ENCODE results near the gene AASDH.

The AASDH gene, protein sequence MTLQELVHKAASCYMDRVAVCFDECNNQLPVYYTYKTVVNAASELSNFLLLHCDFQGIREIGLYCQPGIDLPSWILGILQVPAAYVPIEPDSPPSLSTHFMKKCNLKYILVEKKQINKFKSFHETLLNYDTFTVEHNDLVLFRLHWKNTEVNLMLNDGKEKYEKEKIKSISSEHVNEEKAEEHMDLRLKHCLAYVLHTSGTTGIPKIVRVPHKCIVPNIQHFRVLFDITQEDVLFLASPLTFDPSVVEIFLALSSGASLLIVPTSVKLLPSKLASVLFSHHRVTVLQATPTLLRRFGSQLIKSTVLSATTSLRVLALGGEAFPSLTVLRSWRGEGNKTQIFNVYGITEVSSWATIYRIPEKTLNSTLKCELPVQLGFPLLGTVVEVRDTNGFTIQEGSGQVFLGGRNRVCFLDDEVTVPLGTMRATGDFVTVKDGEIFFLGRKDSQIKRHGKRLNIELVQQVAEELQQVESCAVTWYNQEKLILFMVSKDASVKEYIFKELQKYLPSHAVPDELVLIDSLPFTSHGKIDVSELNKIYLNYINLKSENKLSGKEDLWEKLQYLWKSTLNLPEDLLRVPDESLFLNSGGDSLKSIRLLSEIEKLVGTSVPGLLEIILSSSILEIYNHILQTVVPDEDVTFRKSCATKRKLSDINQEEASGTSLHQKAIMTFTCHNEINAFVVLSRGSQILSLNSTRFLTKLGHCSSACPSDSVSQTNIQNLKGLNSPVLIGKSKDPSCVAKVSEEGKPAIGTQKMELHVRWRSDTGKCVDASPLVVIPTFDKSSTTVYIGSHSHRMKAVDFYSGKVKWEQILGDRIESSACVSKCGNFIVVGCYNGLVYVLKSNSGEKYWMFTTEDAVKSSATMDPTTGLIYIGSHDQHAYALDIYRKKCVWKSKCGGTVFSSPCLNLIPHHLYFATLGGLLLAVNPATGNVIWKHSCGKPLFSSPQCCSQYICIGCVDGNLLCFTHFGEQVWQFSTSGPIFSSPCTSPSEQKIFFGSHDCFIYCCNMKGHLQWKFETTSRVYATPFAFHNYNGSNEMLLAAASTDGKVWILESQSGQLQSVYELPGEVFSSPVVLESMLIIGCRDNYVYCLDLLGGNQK

DNA sequence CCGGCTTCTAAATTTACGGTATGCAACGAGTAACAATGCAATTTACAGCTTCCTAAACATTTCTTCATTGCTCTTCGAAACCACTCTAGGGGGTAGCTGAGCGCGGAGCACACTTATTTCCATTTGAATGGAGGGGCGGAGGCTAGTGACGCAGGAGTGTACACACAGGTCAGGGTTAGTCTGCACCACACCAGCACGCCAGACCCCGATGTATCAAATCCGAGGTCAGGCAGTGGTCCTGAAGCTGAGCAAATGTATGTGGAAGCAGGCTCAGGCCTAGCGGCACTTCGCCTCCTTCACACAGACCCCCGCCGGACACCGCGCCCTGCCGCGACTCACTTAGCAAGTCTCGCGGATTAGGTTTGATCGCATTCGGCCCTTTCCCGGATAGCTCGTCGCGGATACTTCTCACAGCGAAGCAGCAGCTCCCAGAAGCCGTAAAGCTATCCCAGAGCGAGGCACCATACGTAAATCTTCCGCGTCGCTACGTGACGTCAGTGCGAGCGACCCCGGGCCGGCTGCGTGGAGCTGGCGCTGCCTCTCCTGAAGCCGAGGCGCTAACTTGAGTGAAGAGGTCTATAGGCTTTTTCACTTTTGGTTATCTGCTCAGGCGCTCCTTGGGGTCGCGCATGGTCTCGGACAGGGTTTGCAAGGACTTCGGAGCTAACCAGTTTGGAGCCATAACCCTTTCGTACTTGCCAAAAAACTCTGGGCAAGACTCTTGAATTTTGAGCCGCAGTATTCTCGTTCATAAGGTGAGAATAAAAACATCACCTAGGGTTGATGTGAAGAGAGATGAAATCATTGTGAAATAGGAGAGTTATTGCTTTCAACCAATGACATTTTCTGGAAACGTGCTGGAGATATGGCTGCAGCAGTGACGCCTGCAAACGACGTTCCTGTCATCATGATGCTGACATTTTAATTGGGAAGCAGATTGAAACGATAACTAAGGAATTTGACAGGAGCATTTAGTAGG is at the start of gene AASDH:
Gene AASDH (minus strand): TSS at position 469 of the 979 bp plus-strand sequence. CDS start 3,192 bp downstream, outside the sequence.
- peak; percentile 89 for DNase-seq (ENCODE audit: low read depth)

DNA sequence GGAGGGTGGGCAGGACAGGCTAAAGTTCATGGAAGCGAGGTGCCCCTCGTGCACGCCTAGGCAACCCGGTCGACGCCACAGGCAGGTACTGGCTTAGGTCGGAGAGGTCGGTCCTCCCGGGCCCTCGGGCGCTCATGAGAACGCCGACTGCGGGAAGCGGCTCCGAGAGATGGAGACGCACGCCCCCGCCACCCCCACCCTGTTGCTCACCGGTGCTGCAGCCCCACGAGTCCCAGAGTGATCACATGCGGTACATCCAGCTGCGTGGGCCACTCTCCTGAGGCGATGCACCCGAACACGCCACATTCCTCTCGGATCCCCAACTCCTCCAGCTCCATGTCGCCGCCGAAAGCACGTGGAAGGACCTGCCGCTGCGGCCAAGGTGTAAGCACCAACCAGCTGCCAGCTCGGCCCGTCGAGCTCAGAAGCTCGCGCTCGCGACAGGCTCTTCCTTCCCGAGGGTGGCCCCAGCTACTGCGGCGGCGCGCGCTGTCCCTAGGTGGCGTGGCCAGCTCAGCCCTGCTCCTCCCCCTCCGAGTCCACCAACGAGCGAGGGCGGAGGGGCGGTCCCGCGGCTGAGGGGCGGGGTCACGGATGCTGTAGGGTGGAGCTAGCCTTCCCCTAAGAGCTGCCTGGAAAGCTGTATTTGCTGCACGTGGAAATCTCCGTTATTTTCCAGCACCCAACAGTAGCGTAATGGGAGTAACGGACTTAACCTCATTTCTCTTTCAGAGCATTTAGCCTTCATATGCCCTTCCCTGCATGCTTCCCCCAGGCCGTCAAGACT is 48.0 kb upstream of the AASDH start, which contains the start of gene PPAT:
Gene PPAT (minus strand): TSS at position 476 of the 787 bp plus-strand sequence. CDS start 138 bp downstream, at position 338.
- DNase-seq (ENCODE audit: low read depth), result peak; percentile 97

DNA sequence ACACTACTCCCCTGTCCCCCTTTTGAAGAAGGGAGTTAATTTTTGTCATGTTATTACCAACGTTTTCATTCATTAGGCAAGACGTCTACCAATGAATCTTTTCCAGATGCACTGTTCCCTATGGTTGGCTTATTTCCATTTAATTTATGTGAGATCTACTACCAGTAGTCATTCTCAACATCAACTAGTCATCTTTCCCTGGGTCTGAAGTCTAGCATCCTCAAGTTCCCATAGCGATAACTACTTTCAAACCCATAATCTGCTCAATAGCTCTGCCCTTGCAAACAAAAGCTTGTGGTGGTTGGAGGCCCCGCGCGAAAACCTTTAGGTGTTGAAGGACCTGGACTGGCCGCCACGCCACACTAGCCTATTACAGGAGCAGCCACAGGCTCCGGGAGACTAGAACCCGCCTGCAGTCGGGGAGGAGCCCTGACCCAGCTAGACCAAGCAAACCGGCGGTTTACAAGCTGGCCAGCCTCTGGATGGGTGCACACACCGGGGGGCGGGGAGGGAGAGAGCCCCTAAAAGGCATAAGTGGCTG is 47.4 kb upstream of the AASDH start:
- DNase-seq (ENCODE audit: low read depth), result no peak

DNA sequence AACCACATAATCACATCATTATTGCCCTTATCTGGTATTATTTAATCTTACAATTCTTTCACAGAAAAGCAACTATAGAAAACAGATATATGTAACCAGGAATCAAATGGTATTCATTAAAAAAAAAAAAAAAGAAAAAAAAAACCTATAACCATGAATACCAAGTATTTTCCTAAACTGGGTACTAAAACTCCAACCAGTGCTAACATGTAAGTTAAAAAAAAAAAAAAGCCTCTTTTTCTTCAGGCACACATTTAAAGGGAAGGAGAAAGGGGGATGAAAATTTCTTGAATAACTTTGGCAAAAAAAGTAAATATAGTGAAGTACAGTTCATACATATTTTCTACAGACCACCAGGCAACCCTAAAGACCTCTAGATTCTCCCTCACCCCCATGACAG is 46.0 kb upstream of the AASDH start:
- no peak for DNase-seq (ENCODE audit: low read depth)

DNA sequence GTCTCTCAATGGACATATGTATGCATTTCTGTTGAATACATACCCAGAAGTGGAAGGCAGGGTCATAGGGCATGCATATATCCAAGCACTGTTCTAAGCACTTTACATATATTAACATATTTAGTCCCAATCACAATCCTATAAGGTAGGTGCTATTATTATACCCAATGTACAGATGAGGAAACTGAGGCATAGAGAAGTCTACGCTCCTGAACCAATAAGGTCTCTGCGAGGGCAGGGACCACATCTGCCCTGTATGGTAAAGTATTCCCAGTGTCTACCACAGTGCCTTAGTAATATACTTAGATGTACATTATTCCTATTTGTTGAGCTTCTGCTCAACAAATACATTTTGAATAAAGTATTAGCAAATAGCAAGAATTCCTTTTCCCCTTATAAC is 42.9 kb upstream of the AASDH start:
- DNase-seq (ENCODE audit: low read depth), result no peak

DNA sequence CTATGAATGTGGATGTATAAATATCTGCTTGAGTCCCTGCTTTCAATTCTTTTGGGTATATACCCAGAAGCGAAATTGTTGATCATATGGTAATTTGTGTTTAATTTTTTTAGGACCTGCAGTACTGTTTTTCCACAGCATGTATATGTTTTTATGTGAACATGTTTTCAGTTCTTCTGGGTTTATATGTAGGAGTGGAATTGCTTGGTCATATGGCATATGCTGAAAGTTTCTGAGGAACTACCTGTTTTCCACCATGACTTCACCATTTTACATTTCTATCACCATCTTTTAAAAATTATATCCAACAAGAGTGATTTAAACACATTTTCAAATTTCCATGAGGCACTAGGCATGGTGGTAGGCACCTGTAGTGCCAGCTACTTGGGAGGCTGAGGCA is 39.9 kb upstream of the AASDH start:
- DNase-seq (ENCODE audit: low read depth), result no peak

DNA sequence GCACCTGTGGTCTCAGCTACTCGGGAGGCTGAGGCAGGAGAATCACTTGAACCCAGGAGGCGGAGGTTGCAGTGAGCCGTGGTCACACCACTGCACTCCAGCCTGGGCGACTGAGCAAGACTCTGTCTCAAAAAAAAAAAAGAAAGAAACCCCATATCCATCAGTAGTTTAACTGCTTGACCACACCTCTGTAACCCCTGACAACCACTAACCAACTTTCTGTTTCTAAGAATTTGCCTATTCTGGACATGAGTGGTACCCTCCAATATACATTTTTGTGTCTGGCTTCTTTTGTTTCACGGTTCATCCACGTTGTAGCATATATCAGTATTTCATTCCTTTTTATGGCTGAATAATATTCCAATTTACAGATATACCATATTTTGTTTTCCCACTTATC is 39.0 kb upstream of the AASDH start:
- no peak for DNase-seq (ENCODE audit: low read depth)

DNA sequence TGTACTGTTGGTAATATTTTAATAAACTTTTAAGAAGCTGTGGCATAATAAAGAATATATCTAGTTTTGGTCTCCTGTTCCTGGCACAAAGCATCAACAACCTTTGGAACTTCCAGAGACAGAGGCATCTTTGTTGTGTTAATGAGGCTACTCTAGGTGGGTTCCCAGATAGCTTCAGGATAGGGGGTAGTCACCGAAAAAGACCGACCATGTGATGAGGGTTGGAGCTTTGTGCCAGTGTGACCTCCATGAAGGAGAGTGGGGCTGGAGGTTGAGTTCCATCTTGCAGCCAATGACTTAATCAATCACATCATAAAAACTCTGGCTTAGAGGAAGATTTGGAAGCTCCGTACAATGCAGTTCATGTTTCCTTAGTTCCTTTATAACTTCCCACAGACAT is 38.2 kb upstream of the AASDH start:
- no peak for DNase-seq (ENCODE audit: low read depth)

DNA sequence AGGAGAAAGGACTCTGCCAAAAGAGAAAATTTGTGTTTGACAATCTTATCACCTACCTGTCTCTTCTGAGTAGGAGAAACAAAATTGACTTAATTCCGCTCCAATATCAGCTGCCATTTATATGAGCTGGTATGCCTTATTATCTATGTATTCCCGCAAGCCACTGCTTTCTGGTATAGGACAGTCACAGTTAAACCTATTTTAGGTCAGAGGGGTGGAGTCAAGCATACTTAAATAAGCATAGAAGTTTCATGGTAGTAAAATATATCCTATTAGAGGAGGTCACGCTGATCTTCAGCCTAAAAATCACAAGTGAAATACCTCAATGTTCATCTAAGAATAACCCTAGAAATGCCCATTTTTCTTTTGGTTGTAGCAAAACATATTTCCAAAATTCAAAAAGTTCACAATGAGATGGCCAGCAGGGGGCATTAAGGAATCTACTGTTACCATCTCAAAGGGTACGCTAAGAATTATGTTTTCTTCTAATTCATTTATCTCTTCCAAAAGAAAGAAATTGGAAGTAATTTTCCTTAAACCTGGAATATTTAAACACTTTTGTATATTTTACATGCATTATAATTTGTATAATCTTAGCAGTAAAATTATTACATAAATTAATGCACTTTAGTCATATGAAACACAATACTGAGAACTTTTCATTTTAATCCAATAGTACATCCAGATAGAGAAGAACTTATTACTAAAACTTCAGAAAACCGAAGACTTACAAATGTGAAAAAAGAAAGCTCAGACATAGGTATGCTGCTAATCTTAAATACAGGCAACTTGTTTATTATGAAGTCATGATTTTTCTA is 37.6 kb upstream of the AASDH start:
- DNase-seq (ENCODE audit: low read depth), result peak; percentile 17

DNA sequence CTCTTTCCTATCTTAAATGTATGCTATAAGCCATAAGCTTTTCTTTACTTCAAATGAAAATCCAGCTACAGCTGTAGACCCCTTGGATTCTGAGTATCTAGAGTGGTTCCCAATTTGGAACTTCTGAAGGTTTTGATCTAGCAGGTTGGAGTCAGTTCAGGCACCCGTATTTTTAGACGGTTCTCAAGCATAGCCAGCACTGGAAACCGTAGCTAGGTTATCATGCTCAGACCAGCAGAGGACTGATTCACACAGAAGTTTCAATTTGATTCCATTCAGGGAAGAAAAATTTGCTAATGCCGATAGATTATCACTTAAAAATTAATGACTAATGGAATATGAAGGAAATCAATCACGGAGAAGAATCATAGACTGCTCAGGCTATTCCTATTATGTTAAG is 36.9 kb upstream of the AASDH start:
- DNase-seq (ENCODE audit: low read depth), result no peak

DNA sequence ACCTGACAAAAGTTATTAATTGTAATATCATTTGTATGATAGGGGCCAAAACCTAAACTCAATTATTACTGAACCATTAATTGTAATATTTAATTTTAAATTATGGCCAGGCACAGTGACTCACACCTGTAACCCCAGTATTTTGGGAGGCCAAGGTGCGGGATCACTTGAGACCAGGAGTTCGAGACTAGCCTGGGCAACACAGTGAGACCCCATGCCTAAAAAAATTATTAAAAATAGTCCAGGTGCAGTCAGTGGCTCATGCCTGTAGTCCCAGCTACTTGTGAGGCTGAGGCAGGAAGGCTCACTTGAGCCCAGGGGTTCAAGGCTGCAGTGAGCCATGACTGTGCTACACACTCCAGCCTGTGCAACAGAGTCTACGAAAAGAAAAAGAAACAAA is 30.1 kb upstream of the AASDH start:
- DNase-seq (ENCODE audit: low read depth), result no peak

DNA sequence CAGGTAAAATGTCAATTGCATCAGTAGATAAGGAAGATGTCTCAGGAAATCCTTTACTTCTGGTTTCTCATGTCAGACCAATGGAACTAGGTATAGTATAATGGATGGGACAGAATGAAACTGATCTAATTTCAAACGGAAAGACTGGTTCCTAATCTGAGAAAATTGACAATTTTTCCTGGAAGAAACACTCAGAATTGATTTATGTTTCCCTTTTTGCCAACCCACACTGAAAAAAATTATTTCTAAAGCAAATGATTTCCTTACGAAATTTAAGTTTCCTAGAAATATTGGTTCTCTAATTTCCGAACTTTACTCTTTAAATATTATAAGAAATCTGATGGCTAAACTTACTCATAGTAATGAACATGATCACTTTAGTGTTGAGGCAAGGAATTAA is 29.1 kb upstream of the AASDH start:
- no peak for DNase-seq (ENCODE audit: low read depth)

DNA sequence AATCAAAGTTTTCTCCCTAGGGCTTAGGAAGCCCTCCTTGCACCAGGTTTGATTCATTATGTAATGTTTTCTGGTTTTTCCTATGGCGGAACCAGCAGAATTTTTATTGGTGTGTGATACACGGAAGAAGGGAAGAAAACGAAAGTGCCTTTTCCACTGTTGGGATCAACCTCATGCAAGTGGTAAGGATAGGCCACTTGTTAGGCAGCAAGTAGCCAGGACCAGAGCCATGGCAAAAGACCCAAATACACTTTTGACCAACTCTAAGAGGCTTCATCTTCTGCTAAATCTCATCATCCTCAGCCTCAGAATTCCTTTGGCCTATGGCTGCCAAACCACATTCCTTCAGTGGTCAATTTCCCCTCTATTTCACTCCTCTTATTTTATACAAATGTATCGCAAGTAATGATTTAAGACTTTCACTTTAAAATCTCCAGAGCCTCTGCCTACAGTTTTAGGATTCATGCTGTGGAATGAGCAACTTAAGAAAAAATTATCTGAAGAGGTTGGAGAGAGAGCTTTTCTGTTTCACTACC is 26.9 kb upstream of the AASDH start:
- no peak for DNase-seq (ENCODE audit: low read depth)

DNA sequence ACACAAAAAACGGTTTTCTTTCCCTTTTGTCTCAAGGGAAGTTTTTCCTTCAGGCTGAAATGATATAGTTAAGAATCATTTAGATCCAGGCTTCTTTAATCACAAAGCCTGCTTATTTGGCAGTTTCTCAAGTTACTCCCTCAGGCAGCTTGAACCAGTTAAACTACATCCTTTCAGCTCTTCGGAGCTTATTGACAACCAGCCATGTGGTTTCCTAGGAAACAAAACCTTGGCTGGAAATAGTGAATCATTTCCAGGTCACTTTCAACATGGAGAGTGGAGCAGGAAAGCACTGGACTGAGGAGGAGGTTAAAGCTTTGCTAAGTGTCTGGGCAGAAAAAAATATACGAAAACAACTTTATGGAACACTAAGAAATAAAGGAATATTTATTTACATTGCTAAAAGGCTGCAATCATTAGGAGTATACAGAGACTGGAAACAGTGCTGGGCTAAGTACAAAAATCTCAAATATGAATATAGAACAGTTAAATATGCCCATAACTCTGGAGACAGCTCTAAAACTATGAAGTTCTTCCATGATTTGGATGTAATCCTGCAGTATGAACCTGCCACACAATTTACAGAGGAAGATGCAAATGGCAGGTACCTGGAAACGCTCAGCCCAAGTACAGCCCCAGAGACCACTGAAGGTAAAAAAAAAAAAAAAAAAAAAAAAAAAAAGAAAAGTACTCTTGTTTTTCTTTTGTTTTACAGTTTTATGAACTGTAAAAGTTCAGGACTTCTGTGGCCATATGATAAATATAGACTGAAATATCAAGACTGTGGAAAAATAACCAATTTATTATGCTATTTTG is 23.2 kb upstream of the AASDH start:
- DNase-seq (ENCODE audit: low read depth), result no peak

DNA sequence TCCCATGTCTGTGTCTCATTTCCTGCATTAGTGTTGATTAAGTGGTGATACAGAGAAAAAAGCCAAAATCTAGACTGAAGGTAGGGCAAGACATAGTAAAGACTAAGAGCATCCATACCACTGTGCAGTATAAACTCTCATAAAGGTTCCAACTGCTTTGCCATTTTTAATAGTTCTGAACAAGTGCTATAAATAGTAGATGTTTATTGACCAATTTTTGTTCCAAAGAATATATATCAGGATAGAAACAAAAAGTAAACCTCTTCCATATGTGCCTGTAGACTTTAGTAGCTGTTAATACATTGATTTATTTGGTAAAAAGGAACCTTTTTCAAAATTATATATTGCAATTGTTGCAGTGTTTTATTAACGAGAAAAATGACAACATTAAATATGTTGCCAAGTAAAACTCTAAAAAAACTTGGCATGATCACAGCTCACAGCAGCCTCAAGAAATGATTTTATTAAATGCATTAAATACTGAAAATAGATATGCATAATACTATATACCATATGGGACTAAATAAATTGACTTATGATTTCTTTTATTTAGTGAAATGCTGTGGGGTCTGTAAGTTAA is 22.3 kb upstream of the AASDH start:
- no peak for DNase-seq (ENCODE audit: low read depth)

DNA sequence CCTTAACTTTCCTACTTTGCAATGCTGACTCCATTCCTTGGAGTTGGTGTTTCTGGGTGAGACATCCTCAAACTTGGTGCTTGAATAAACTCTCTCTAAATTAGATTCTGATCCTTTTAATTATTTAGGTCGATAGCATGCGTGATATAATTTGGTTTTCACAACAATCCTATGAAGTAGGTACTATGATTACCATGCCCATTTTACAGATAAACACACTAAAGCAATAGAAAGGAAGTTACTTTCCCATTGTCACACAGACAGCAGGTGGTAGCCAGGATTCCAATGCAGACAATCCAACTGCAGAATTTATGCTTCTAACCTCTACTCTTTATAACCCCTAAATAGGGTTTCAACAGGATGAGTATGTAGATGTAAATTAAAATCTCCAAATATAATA is 21.7 kb upstream of the AASDH start:
- no peak for DNase-seq (ENCODE audit: low read depth)

DNA sequence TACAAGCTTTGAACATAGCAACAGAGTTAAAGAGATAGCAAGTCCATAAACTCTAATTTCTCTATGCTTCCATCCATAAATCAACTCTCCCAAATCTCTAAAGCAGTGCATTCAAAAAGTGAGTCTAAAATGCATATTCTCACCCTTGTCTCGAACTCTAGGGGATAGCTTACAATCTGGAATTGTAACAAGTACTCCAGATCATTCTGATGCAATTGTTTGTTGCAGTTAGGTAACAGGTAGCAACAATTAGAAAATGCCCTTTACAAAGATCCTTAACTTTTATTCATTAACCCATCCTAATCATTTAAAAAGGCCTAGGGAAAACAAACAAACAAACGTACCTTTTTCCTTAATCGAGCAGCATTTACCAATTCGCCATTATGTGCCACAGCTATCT is 18.9 kb upstream of the AASDH start:
- no peak for DNase-seq (ENCODE audit: low read depth)

DNA sequence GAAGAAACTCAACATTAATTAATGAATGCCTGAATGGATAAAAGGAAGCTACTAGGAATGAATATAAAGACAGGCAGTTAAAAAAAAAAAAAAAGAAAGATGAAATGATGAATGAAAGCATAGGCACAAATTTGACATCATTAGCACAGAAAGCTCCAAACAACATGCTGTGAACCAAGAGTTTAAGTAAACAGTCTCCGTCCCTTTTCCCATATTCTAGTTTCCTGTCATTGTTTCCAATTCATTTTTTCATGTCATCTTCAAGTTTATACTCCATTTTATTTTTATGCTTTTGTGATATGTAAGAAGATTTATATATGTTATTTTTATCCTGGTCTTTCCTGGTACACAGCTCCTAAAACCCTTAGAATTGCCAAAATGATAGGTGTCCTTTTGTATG is 17.7 kb upstream of the AASDH start:
- no peak for DNase-seq (ENCODE audit: low read depth)

Data from activated gamma-delta T cell treated with anti-CD3 and anti-CD28 coated beads, Interleukin-2, amount 50 U/mL, for 16 hours (primary cell).